ENCODE measurements around the gene HPGD. TPM values are rescaled to one million over a fixed set of nuclear protein-coding genes. Genes with fewer than 3 reads are reported as not detected.

The HPGD gene
- total and polyA plus RNA-seq, 9 of the 15 experiments (the other 6 are each of a cell fraction or from before 2014, with no cell fraction given) = 2.3 to 8.6 (median 4.8) TPM

DNA sequence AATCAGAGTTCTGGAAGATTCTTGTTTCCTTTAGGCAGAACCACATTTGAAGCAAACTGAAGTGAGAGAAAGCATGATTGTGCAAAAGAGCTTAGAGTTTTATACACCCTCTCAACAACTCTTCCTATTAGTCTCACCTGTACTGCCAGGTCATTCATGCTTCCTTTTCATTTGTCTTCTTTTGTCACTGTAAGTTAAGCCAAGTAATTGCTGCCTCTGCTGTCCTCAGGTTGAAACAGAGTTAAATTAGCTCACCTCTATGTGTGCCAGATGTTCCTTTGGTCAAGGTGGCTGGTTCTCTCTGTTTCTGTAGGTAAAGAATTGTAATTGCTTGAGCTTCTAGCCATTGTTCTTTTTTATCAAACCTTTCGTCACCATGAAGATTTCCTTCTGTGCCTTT is 41.1 kb upstream of the HPGD start:
- Histone ChIP-seq H3K9me3 (replicated peaks; ENCODE audit: control insufficient read depth, insufficient read depth, low read depth, low read length) (no peaks in the 10 kb centered on the region), H3K4me3 (no peak overlapping the region), H3K27ac (ENCODE audit: extremely low read depth, low read depth, low read length) (no peak overlapping the region), H3K79me2 (ENCODE audit: control insufficient read depth, insufficient read depth, low read length) (no peaks in the 10 kb centered on the region), H3K36me3 (ENCODE audit: control insufficient read depth, insufficient read depth, low read length) (no peaks in the 10 kb centered on the region), H3K4me2 (ENCODE audit: insufficient read depth, low read length) (no peak overlapping the region), H3K27me3 (ENCODE audit: control insufficient read depth in 2 of 2, insufficient read depth in 2 of 2, low read length in 2 of 2) (no peaks in the 10 kb centered on the region), H3K9ac (ENCODE audit: insufficient read depth in 1 of 2, low read depth in 2 of 2, low read length in 2 of 2) (no peak overlapping the region), H3K9me1 (ENCODE audit: control insufficient read depth, insufficient read depth, low read length) (no peaks in the 10 kb centered on the region), H2AFZ (ENCODE audit: low read depth, low read length) (peak overlapping the region; percentile 36; the same call in 1 of the 2 replicates), H4K20me1 (replicated peaks; ENCODE audit: control insufficient read depth, insufficient read depth, low read length) (no peaks in the 10 kb centered on the region), H3K4me1 (replicated peaks in 1 of 2; ENCODE audit: control insufficient read depth in 2 of 2, insufficient read depth in 2 of 2, low read length in 2 of 2) (no peaks in the 10 kb centered on the region)
- 72% methylated on average over 1 of the region's 1 CpG for WGBS (ENCODE audit: insufficient coverage, low coverage, missing lambda C conversion rate)
- FAIRE-seq = peak; percentile 37
- TF ChIP-seq RBM22 (IDR thresholded peaks at IDR 0.05; ENCODE audit: low read depth, low read length, poor library complexity, severe bottlenecking) (no peak), SETDB1 (IDR thresholded peaks at IDR 0.05; ENCODE audit: low read length) (no peak), ZNF239 (CRISPR knock-in tag; IDR thresholded peaks at IDR 0.05) (no peak), LCOR (CRISPR knock-in tag; IDR thresholded peaks at IDR 0.05) (no peak), CBFB (CRISPR knock-in tag; IDR thresholded peaks at IDR 0.05) (no peak), SMAD4 (CRISPR knock-in tag; conservative IDR thresholded peaks at IDR 0.05) (no peak), FIP1L1 (IDR thresholded peaks at IDR 0.05; ENCODE audit: low read depth, low read length, poor library complexity, severe bottlenecking) (no peak), RBM15 (IDR thresholded peaks at IDR 0.05; ENCODE audit: insufficient read depth, low read length) (no peak), NCOA2 (IDR thresholded peaks at IDR 0.05; ENCODE audit: partially characterized antibody in 2 of 2) (no peak), CHCHD3 (CRISPR knock-in tag; IDR thresholded peaks at IDR 0.05) (no peak), POU5F1 (IDR thresholded peaks at IDR 0.05; ENCODE audit: borderline replicate concordance, low read depth, low read length, partially characterized antibody) (no peak), BCL6 (CRISPR knock-in tag; IDR thresholded peaks at IDR 0.05) (no peak), NEUROD1 (IDR thresholded peaks at IDR 0.05; ENCODE audit: borderline replicate concordance, low read depth, low read length, partially characterized antibody) (no peak), MAZ (CRISPR knock-in tag; conservative IDR thresholded peaks at IDR 0.05 in 1 of 2, IDR thresholded peaks at IDR 0.05 in 1 of 2) (no peak), MCM2 (IDR thresholded peaks at IDR 0.05; ENCODE audit: low read depth) (no peak), ZNF75A (CRISPR knock-in tag; IDR thresholded peaks at IDR 0.05) (no peak), EHMT2 (IDR thresholded peaks at IDR 0.05) (no peak)
- TF ChIP-seq, protein P1, sequence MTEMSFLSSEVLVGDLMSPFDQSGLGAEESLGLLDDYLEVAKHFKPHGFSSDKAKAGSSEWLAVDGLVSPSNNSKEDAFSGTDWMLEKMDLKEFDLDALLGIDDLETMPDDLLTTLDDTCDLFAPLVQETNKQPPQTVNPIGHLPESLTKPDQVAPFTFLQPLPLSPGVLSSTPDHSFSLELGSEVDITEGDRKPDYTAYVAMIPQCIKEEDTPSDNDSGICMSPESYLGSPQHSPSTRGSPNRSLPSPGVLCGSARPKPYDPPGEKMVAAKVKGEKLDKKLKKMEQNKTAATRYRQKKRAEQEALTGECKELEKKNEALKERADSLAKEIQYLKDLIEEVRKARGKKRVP (CRISPR knock-in tag; IDR thresholded peaks at IDR 0.05) = no peak
- BruUV-seq (replicated peaks) = no TSS peak
- no peak for ATAC-seq
- intact Hi-C loops (cut with micrococcal nuclease) = no loop called here
- in situ Hi-C loops (cut with MboI) = no loop called here
- DNase-seq (ENCODE audit: extremely low read depth in 1 of 4, low spot score in 3 of 4) = no peak
- CTCF ChIA-PET (ENCODE audit: low intra/inter-chr PET ratio) = no interaction called here
- POLR2A ChIA-PET = no interaction called here
